Measurements from ENCODE around the gene OLFML2A.
A peak's percentile ranks its signal among the peaks of the same experiment; 100 is the strongest.

The OLFML2A gene

GRCh38 chr9:124846969-124847368, 70.0 kb downstream of the OLFML2A start:
- no peak for TF ChIP-seq ZNF274 (IDR thresholded peaks at IDR 0.05; ENCODE audit: low read depth, low read length)
- H3K4me3 ChIP-seq (ENCODE audit: low read length) = no peak overlapping the region

DNA sequence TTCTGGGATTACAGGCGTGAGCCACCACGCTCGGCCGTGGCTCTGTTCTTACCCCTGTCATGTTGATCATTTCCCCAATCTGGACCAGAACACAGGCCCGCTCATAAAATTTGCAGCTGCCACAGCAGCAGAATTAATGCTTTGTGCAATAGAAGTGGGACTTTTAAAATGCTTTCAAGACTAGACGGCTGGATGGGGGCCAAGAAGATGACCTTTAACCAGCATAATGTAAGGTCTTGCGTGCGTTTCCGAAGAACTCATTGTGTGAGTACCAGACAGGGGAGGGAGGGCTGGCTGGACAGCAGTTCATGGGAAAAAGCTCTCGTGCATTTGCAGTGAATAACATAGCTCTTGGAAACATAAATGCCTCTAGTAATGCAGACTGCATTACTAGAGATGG, 72.9 kb downstream of the OLFML2A start:
- no peak overlapping the region for H3K4me3 ChIP-seq (ENCODE audit: low read length)
- no peak for TF ChIP-seq ZNF274 (IDR thresholded peaks at IDR 0.05; ENCODE audit: low read depth, low read length)

DNA sequence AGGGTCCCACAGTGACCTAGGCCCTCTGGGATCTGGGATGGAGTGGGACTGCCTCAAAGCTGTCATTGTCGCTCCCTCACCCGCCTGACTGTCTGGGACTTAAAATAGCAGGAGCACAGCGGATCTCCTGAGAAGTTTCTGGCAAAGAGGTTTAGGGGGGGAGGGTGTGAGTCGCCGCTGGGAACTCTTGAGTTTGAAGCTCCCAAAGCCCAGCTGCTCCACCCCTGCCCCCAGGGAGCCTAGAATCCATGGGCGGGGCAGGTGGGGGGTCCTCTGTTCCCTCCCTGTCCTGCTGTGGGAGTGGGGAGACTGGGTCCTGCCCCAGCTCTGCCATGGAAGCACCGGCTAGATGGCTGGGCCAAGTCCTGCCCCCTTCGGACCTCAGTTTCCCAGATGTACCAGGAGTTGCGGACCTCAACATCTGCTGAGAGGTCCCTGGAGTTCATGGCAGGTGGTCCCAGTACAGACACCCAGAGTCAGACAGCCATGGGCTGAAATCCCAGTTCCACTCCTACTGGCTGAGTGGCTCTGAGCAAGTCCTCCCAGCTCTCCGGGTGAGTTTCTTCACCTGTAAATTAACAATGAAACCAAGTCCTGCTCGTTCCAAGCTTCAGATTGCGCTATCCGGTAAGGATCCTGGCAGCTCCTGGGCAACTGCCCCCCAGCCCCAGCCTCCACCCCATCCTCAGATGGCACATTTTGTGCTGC, 75.3 kb downstream of the OLFML2A start:
- no peak overlapping the region; the same call in 1 of the 2 replicates for H3K4me3 ChIP-seq (ENCODE audit: low read length)
- TF ChIP-seq ZNF274 (IDR thresholded peaks at IDR 0.05; ENCODE audit: low read depth, low read length) = no peak

- no peak for TF ChIP-seq ZNF274 (IDR thresholded peaks at IDR 0.05; ENCODE audit: low read depth, low read length)
- peak within 1 kb of the TSS; percentile 38; the same call in 1 of the 2 replicates for H3K4me3 ChIP-seq (ENCODE audit: low read length)
Observed at GRCh38 chr9:124852829-124853531, 76.0 kb downstream of the OLFML2A start, which contains the start of gene WDR38. WDR38 (plus strand) TSS chr9:124853460; CDS start chr9:124853532, 72 bp downstream.

DNA sequence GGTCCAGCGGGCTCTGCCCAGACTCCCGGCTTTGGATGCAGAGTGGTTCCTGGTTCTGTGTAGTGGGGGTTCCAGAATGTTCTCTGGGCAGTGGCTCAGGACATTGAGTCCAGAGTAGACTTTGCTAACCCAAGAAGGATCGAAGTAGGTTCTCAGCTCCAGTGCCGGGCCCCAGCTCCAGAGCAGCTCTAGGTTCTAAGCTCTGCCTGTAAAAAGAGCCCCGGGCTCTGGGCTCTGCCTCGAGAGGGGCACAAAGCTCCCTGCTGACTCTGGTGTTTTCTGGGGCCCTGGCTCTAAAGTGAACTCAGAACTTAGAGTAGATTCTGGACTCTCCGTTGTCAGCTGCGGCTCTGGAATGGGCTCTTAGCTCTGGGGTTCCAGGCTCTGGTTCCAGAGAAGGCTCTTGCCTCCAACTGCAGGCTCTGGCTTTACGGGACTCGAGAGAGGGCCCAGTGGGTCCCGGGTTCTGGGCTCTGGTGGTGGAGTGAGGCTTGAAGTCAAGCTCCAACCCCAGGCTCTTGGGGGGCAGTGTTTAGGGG, 76.7 kb downstream of the OLFML2A start:
- TF ChIP-seq ZNF274 (IDR thresholded peaks at IDR 0.05; ENCODE audit: low read depth, low read length) = no peak
- peak overlapping the region; percentile 38; the same call in 1 of the 2 replicates for H3K4me3 ChIP-seq (ENCODE audit: low read length)

GRCh38 chr9:124854161-124854560, 77.2 kb downstream of the OLFML2A start:
- no peak overlapping the region for H3K4me3 ChIP-seq (ENCODE audit: low read length)
- no peak for TF ChIP-seq ZNF274 (IDR thresholded peaks at IDR 0.05; ENCODE audit: low read depth, low read length)

DNA sequence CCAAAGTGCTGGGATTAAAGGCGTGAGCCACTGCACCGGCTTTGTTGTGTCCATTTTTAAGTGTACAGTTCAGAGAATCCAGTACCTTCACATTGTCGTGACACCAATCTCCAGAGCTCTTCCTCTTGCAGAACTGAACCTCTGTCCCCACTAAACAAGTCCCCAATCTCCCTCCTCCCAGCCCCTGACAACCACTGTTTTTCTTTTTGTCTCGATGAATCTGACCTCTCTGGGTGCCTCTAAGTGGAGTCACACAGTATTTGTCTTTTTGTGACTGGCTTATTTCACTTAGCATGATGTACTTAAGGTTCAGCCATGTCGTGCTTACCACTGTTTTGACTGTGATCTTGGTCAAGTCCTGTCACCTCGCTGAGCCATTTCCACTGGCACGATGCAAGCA, 77.9 kb downstream of the OLFML2A start:
- no peak overlapping the region for H3K4me3 ChIP-seq (ENCODE audit: low read length)
- no peak for TF ChIP-seq ZNF274 (IDR thresholded peaks at IDR 0.05; ENCODE audit: low read depth, low read length)

DNA sequence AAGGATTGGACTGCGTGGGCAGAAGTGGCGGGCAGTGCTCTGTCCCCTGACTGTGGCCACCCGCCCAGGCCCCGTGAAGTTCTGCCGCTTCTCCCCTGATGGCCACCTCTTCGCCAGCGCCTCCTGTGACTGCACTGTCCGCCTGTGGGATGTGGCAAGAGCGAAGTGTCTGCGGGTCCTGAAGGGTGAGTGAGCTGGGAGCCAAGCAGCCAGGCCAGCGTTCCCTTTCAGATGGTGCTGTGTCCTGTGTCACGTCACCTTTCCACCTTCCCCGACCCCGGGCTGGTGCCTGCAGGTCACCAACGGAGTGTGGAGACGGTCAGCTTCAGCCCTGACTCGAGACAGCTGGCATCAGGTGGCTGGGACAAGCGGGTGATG, 78.6 kb downstream of the OLFML2A start:
- H3K4me3 ChIP-seq (ENCODE audit: low read length) = no peak overlapping the region
- TF ChIP-seq ZNF274 (IDR thresholded peaks at IDR 0.05; ENCODE audit: low read depth, low read length) = no peak

DNA sequence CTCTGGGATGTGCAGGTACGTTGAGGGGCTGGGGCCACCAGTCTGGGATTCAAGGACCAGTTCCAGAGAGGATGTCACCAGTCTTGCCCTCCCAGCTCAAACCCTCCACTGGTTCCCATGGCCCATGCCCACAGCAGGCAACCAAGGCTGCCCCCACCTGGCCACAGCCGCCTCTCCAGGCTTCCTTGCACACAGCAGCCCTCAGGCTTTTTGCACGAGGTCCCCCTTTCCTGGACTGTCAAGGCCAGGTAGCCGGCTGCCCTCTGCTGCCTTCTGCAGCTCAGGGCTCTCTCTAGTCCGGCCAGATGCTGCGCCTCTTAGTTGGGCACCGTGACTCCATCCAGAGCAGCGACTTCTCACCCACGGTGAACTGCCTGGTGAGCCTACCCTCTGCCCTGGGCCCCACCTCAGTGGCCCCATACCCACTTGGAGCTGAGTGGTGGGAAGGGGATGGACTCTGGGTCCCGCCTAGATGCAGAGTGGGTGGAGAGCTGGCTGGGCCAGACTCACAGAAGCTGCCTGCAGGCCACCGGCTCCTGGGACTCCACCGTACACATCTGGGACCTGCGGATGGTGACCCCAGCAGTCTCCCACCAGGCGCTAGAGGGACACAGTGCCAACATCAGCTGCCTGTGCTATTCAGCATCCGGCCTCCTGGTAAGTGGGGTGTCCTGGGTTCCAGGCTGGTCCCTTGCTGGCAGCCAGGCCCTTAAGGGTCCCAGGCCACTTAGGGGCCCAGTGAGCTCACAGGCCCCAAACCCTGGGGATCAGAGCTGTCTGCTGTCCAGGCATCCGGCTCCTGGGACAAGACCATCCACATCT, 79.2 kb downstream of the OLFML2A start:
- TF ChIP-seq ZNF274 (IDR thresholded peaks at IDR 0.05; ENCODE audit: low read depth, low read length) = no peak
- no peak overlapping the region for H3K4me3 ChIP-seq (ENCODE audit: low read length)

DNA sequence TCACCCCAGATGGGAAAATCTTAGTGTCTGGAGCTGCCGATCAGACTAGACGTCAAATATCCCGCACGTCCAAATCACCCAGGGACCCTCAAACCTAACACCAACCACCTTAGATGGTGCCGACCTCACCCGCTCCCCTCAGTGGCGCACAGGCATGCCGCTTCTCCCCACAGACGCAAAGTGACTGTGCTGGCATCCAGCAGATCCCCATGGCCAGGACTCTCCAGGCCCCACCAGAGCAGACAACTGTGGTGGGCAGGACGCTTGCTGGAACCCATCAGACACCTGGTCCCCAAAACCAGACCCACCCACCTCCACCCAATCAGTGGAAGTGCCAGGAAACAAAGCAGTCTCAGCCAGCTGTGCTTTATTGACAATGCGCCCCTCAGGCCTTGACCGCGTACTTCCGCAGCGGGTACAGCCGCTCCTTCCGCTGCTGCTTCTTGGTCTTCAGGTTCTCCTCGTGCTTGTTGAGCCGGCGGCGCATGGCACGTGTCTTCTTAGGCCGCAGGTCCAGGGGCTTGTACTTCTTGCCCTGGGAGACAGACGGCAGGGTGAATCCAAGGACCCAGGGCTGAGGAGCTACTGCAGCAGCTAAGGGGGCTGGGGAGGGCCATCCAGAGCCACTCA, 80.7 kb downstream of the OLFML2A start:
- H3K4me3 ChIP-seq (ENCODE audit: low read length) = no peak overlapping the region
- TF ChIP-seq ZNF274 (IDR thresholded peaks at IDR 0.05; ENCODE audit: low read depth, low read length) = no peak

- no peak for TF ChIP-seq ZNF274 (IDR thresholded peaks at IDR 0.05; ENCODE audit: low read depth, low read length)
- H3K4me3 ChIP-seq (ENCODE audit: low read length) = no peak overlapping the region
Observed at GRCh38 chr9:124858330-124859046, 81.6 kb downstream of the OLFML2A start.

- no peak for TF ChIP-seq ZNF274 (IDR thresholded peaks at IDR 0.05; ENCODE audit: low read depth, low read length)
- peak overlapping the region; percentile 90 for H3K4me3 ChIP-seq (ENCODE audit: low read length)
Observed at GRCh38 chr9:124859803-124860581, 83.1 kb downstream of the OLFML2A start.

All from GM08714 (cell line).